ENCODE results near the gene IGF2.

GRCh38 chr11:2098691-2099515 lies 40.3 kb downstream of the IGF2 start:
- TF ChIP-seq EZH2 (IDR thresholded peaks at IDR 0.05; ENCODE audit: low read depth, low read length, severe bottlenecking) (no peak), SUZ12 (IDR thresholded peaks at IDR 0.05; ENCODE audit: low read length) (no peak), GABPA (IDR thresholded peaks at IDR 0.05; ENCODE audit: borderline replicate concordance, insufficient read depth, low read length) (no peak), CREB1 (IDR thresholded peaks at IDR 0.05) (no peak), ZNF274 (IDR thresholded peaks at IDR 0.05; ENCODE audit: borderline replicate concordance, extremely low read depth, low read length) (no peak), USF2 (IDR thresholded peaks at IDR 0.05; ENCODE audit: low read length) (no peak), YY1 (IDR thresholded peaks at IDR 0.05; ENCODE audit: low read depth, low read length) (no peak), RAD21 (IDR thresholded peaks at IDR 0.05 in 1 of 2, conservative IDR thresholded peaks at IDR 0.05 in 1 of 2; ENCODE audit: low read depth in 2 of 2, low read length in 2 of 2) (no peak), TAF1 (IDR thresholded peaks at IDR 0.05; ENCODE audit: low read depth, low read length) (no peak), SIX5 (IDR thresholded peaks at IDR 0.05; ENCODE audit: low read depth, low read length) (no peak), CTCF (IDR thresholded peaks at IDR 0.05; ENCODE audit: control extremely low read depth in 1 of 3, insufficient read depth in 1 of 3, low read depth in 1 of 3, low read length in 3 of 3) (no peak), BACH1 (IDR thresholded peaks at IDR 0.05; ENCODE audit: low read length) (no peak)

Data from H1 (cell line).